ENCODE data around the gene GRM7. TPM values are rescaled to one million over a fixed set of nuclear protein-coding genes. Genes with fewer than 3 reads are reported as not detected.

Gene GRM7
- total and polyA plus RNA-seq, 2 of the 4 experiments (the other 2 are of a cell fraction) = not detected

DNA sequence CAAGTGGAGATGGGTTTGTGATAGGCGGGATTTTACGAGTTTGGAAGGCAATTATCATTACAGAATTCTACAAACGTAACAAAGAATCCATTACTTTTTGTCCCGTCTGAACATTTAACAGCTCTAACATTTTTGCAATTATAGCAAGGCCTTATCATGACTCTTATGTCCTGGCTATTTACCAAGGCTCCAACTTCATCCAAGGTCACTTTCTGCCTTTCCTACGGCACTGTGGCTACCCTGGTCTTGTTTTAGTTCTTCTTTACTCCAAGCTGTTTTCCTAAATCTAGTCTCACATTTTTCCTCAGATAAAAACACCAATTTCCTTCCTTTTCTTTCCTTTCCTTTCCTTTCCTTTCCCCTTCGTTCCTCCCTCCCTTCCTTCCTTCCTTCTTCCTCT lies 33.5 kb upstream of the GRM7 start:
- Histone ChIP-seq H3K4me1 (ENCODE audit: control insufficient read depth, insufficient read depth, low read length) (no peaks in the 10 kb centered on the region), H3K18ac (ENCODE audit: low read depth, low read length) (no peak overlapping the region), H2BK120ac (ENCODE audit: low read depth, low read length) (no peak overlapping the region), H4K91ac (ENCODE audit: insufficient read depth, low read depth, low read length) (no peak overlapping the region), H3K4ac (ENCODE audit: low read depth, low read length) (no peak overlapping the region), H3K9me3 (ENCODE audit: control insufficient read depth, insufficient read depth, low read length) (peaks cover 2% of the 10 kb centered on the region), H4K20me1 (ENCODE audit: insufficient read depth, low read length) (no peaks in the 10 kb centered on the region), H3K4me2 (ENCODE audit: low read depth, low read length) (no peak overlapping the region), H3K23ac (ENCODE audit: low read depth, low read length) (no peak overlapping the region), H2BK15ac (ENCODE audit: low read depth, low read length) (no peak overlapping the region), H4K8ac (ENCODE audit: low read depth in 2 of 2, low read length in 2 of 2) (no peak overlapping the region), H3K36me3 (ENCODE audit: control insufficient read depth, insufficient read depth, low read length) (no peaks in the 10 kb centered on the region), H2BK5ac (ENCODE audit: low read depth, low read length, poor library complexity, severe bottlenecking) (no peak overlapping the region), H3K9ac (ENCODE audit: low read depth, low read length) (no peak overlapping the region), H2AK9ac (replicated peaks; ENCODE audit: low read depth, low read length, poor library complexity) (no peak overlapping the region), H3K9me1 (ENCODE audit: insufficient read depth, low read length) (no peaks in the 10 kb centered on the region), H3K56ac (ENCODE audit: extremely low read depth, insufficient read depth, low read length) (no peak overlapping the region), H3K27me3 (ENCODE audit: control insufficient read depth, insufficient read depth, low read length) (no peaks in the 10 kb centered on the region), H3K14ac (replicated peaks; ENCODE audit: low read depth, low read length) (no peak overlapping the region), H3K79me1 (ENCODE audit: low read depth in 1 of 2, low read length in 2 of 2) (no peaks in the 10 kb centered on the region), H3K4me3 (ENCODE audit: insufficient read depth, low read depth, low read length) (no peak overlapping the region), H2BK20ac (ENCODE audit: low read depth, low read length) (no peak overlapping the region), H2AK5ac (ENCODE audit: low read depth, low read length) (no peak overlapping the region), H4K5ac (ENCODE audit: low read depth, low read length) (no peak overlapping the region), H2AFZ (replicated peaks; ENCODE audit: low read length, poor library complexity) (no peak overlapping the region), H3K27ac (ENCODE audit: insufficient read depth, low read length) (no peak overlapping the region)
- 0% methylated on average over 1 of the region's 6 CpGs; no CpG with 5 or more reads in 1 of the 2 experiments for WGBS, 2 experiments (ENCODE audit: extremely low coverage in 2 of 2, insufficient read length in 1 of 2)
- intact Hi-C loops (cut with micrococcal nuclease) (no loop called here), dilution Hi-C loops (cut with HindIII; ENCODE audit: low sequenced_read_pairs, unreplicated experiment) (no loop called here), in situ Hi-C loops (cut with MboI; ENCODE audit: low sequenced_read_pairs) (no loop called here)
- POLR2A ChIA-PET (ENCODE audit: unreplicated experiment) = no interaction called here
- TF ChIP-seq NFE2L2 (IDR thresholded peaks at IDR 0.05; ENCODE audit: low read depth, low read length) = no peak
- TF ChIP-seq, protein P1, sequence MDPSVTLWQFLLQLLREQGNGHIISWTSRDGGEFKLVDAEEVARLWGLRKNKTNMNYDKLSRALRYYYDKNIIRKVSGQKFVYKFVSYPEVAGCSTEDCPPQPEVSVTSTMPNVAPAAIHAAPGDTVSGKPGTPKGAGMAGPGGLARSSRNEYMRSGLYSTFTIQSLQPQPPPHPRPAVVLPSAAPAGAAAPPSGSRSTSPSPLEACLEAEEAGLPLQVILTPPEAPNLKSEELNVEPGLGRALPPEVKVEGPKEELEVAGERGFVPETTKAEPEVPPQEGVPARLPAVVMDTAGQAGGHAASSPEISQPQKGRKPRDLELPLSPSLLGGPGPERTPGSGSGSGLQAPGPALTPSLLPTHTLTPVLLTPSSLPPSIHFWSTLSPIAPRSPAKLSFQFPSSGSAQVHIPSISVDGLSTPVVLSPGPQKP (IDR thresholded peaks at IDR 0.05; ENCODE audit: borderline replicate concordance, low read depth, low read length) = no peak
- DNase-seq (no peak), ATAC-seq (ENCODE audit: low read depth) (no peak)
- CTCF ChIA-PET = no interaction called here
- no TSS peak for BruUV-seq (replicated peaks)

Data from IMR-90 (cell line).